HG03469 (cell line): Measurements from ENCODE around the gene ENAM.
"Not testable (repeated sequence)": the region's sequence is repeated elsewhere in the genome, so short reads cannot be mapped to it uniquely, and the experiment has no call there.

ENCODE experiments used
- ATAC-seq: cut with Tn5 transposase; IDR thresholded peaks from one replicate; pipeline ENCODE4 v1.9.1; 2021; ENCODE audit warnings: mild to moderate bottlenecking, moderate library complexity, moderate number of reproducible peaks; ENCODE audit not compliant: unreplicated experiment

ENAM gene

GRCh38 chr4:70674191-70674590, 45.6 kb downstream of the ENAM start:
- ATAC-seq = no peak

GRCh38 chr4:70674731-70675130, 46.2 kb downstream of the ENAM start:
- ATAC-seq = no peak

DNA sequence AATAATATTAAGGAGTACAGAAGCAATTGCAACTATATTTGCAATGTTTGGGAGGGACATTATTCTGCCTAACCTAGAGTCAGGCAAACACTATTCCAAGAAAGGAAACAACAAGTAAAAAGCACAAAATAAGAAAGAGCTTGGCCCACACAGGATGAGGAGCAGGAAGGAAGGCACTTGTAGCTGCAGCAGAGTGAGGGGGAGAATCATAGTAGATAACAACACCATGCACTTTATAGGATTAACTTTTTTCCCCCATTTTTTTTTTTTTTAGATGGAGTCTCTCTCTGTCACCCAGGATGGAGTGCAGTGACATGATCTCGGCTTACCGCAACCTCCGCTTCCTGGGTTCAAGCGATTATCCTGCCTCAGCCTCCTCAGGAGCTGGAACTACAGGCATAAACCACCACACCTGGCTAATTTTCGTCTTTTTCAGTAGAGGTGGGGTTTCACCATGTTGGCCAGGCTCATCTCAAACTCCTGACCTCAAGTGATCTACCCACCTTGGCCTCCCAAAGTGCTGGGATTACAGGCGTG, 48.1 kb downstream of the ENAM start:
- ATAC-seq = no peak

- ATAC-seq = peak; percentile 86
These were observed 49.9 kb downstream of the ENAM start for GRCh38 chr4:70678383-70678999.

DNA sequence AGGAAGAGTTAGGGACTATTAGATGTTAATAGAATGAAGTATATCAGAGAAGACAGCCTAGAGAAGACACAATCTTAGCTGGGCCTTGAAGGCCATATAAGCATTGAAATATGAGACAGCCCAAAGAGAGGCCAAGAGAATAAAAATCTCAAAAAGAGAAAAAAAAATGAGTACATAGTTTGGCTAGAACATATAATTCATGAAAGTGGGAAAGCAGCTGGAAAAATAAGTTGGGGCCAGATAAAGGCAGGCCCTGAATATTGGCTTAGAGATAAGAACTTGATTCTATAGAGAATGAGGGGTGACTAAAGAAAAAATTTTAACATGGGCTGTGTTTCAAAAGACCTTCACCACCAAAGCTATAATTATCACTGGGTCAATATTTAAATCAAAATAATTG, 52.4 kb downstream of the ENAM start:
- no peak for ATAC-seq

- ATAC-seq = no peak
These were observed 53.2 kb downstream of the ENAM start for GRCh38 chr4:70681704-70682103.

DNA sequence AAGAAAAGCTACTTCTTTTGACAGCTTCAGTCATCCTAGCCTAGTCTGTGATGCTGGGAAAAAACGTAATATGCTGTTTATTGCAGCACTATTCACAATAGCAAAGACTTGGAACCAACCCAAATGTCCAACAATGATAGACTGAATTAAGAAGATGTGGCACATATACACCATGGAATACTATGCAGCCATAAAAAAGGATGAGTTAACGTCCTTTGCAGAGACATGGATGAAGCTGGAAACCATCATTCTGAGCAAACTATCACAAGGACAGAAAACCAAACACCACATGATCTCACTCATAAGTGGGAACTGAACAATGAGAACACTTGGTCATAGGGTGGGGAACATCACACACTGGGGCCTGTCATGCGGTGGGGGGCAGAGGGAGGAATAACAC, 53.6 kb downstream of the ENAM start:
- ATAC-seq = not testable (repeated sequence)

DNA sequence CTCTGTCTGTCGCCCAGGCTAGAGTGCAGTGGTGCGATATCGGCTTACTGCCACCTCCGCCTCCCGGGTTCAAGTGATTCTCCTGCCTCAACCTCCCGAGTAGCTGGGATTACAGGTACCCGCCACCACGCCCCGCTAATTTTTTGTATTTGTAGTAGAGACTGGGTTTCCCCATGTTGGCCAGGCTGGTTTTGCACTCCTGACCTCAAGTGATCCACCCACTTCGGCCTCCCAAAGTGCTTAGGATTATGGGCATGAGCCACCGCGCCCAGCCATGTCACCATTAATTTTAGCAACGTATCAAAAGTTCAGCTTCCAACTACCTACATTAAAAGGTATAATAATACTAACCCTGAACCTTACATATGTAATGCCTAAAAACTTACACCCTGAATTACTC, 58.8 kb downstream of the ENAM start:
- no peak for ATAC-seq

GRCh38 chr4:70687821-70688794, 59.6 kb downstream of the ENAM start, which contains the start of gene UTP3:
TSS of gene UTP3 (plus strand) at chr4:70688532. CDS start at chr4:70688678, 146 bp downstream.
- ATAC-seq = peak; percentile 93

- no peak for ATAC-seq
These were observed 60.3 kb downstream of the ENAM start for GRCh38 chr4:70688795-70689231.

GRCh38 chr4:70691661-70692060, 63.1 kb downstream of the ENAM start:
- no peak for ATAC-seq

- not testable (repeated sequence) for ATAC-seq
These were observed 66.1 kb downstream of the ENAM start for GRCh38 chr4:70694633-70695032.
